ENCODE measurements around the gene HDAC6.

DNA sequence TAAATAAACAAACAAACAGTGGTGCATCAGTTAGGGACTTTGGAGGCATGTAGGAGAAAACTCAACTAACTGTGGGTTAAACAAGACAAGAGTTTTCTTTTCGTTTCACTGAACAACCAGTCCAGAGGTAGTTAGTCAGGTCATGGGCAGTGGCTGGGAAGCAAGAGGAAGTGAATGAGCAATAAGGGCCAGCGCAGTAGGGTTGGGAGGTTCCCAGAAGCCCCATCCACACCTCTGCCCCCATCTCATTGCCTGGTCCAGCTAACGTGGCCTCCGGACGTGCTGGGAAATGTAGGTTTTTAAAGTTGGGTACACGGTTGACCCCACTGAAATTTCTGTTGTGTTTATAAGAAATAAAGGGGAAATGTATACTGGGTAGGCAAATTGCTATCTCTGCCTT lies 31.6 kb upstream of the HDAC6 start:
- TF ChIP-seq, protein P1, sequence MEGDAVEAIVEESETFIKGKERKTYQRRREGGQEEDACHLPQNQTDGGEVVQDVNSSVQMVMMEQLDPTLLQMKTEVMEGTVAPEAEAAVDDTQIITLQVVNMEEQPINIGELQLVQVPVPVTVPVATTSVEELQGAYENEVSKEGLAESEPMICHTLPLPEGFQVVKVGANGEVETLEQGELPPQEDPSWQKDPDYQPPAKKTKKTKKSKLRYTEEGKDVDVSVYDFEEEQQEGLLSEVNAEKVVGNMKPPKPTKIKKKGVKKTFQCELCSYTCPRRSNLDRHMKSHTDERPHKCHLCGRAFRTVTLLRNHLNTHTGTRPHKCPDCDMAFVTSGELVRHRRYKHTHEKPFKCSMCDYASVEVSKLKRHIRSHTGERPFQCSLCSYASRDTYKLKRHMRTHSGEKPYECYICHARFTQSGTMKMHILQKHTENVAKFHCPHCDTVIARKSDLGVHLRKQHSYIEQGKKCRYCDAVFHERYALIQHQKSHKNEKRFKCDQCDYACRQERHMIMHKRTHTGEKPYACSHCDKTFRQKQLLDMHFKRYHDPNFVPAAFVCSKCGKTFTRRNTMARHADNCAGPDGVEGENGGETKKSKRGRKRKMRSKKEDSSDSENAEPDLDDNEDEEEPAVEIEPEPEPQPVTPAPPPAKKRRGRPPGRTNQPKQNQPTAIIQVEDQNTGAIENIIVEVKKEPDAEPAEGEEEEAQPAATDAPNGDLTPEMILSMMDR (conservative IDR thresholded peaks at IDR 0.05; ENCODE audit: low read depth, low read length), result no peak
- TF ChIP-seq EZH2 (IDR thresholded peaks at IDR 0.05; ENCODE audit: borderline replicate concordance, low read depth, low read length, poor library complexity, severe bottlenecking), result no peak

Measured in A673 (cell line).